ENCODE results near the gene C11orf98.

C11orf98 gene

DNA sequence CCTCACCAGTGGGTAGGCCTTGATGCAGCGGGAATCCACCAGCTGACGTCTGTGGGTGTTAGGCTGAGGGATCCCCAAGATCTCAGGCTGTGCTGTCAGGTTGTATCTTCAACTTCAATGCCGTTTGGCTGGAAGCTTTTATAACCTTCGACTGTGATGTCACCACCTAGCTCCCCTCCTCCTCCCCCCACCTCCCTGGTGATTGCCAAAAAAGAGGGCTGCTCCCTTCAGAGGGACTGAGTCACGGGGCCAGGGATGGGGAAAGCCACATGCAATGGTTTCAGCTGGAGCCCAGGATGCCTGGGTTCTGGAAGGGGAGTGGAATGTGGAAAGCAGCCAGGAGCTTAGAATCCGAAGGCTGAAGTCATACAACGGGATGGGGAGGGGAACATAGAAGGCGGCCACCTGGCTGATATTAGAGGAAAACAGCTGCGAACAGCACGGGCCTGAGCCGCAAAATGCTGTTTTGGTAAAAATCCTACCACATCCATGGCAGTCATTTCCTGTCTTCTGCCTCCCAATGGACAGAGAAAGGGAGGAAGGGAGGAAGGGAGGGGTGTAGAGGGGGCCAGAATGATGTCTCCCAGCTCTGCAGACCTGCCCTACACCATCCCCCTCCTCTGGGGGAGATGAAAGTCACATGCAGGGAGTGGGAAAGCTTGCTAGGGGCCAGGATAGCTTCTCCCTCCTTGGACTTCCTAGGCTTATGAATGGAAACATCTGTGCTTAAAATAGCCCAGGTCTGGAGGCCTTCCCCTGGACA is 24.6 kb upstream of the C11orf98 start, which contains the start of gene LRRN4CL:
LRRN4CL (minus strand) TSS at position 110 of the 763 bp plus-strand sequence. CDS start 1,022 bp downstream, outside the sequence.
- TF ChIP-seq FOXM1 (IDR thresholded peaks at IDR 0.05; ENCODE audit: borderline replicate concordance) = no peak
- no peak for TF ChIP-seq BHLHE40 (IDR thresholded peaks at IDR 0.05; ENCODE audit: borderline replicate concordance)
- no peak for TF ChIP-seq ARNT (IDR thresholded peaks at IDR 0.05)
- TF ChIP-seq NFRKB (IDR thresholded peaks at IDR 0.05) = no peak
- TF ChIP-seq HDGF (IDR thresholded peaks at IDR 0.05; ENCODE audit: borderline replicate concordance) = no peak
- TF ChIP-seq, protein P1, sequence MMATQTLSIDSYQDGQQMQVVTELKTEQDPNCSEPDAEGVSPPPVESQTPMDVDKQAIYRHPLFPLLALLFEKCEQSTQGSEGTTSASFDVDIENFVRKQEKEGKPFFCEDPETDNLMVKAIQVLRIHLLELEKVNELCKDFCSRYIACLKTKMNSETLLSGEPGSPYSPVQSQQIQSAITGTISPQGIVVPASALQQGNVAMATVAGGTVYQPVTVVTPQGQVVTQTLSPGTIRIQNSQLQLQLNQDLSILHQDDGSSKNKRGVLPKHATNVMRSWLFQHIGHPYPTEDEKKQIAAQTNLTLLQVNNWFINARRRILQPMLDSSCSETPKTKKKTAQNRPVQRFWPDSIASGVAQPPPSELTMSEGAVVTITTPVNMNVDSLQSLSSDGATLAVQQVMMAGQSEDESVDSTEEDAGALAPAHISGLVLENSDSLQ (IDR thresholded peaks at IDR 0.05) = no peak
- no peak for TF ChIP-seq SP1 (IDR thresholded peaks at IDR 0.05)
- no peak for TF ChIP-seq LEF1 (IDR thresholded peaks at IDR 0.05; ENCODE audit: borderline replicate concordance)
- no peak for TF ChIP-seq ZNF384 (IDR thresholded peaks at IDR 0.05)
- no peak for TF ChIP-seq TARDBP (IDR thresholded peaks at IDR 0.05)
- no peak for TF ChIP-seq L3MBTL2 (conservative IDR thresholded peaks at IDR 0.05)
- no peak for TF ChIP-seq ELF4 (IDR thresholded peaks at IDR 0.05)
- TF ChIP-seq FOXK2 (IDR thresholded peaks at IDR 0.05) = no peak
- no peak for TF ChIP-seq FOXA1 (IDR thresholded peaks at IDR 0.05)
- TF ChIP-seq CTBP1 (IDR thresholded peaks at IDR 0.05; ENCODE audit: borderline replicate concordance) = no peak
- TF ChIP-seq SUZ12 (IDR thresholded peaks at IDR 0.05) = no peak
- ChIA-PET CTCF (interaction anchor here (0.6 to 2.1 kb wide), 4 partner anchors 8 to 97 kb away, joined by 3 to 13 read pairs (median 6); no protein-coding TSS in a partner anchor), POLR2A (interaction anchor here (0.7 to 5.0 kb wide), 9 partner anchors 9 to 97 kb away, joined by 4 to 16 read pairs (median 5); partner anchors contain the start of genes C11orf98, CSKMT, LBHD1 and MTA2)
- no peak for DNase-seq (ENCODE audit: extremely low spot score)

DNA sequence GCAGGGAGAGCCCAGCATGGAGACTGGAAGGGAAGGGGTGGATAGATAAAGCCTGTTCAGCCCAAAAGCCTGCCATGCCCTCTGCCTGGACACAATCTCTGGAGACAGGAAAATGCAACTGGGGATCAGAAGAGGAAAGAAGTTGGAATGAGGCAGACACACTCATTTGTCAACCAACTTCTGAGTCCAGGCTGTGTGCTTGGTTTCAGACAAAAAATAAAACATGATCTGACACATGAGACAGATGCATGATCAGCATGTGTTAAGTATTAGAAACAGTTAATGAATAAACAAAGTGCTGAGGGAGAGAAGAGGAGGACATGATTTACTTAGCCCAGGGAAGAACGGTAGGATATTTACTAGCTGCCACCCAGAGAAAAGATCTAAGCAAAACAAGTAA is 23.5 kb upstream of the C11orf98 start:
- ChIA-PET CTCF (interaction anchor here (0.6 to 2.1 kb wide), 2 partner anchors 7 to 186 kb away, joined by 3 to 13 read pairs; no protein-coding TSS in a partner anchor), POLR2A (interaction anchor here (1.5 to 5.0 kb wide), 6 partner anchors 9 to 96 kb away, joined by 4 to 16 read pairs (median 6); partner anchors contain the start of genes C11orf98, CSKMT, LBHD1 and TAF6L)
- no peak for DNase-seq (ENCODE audit: extremely low spot score)
- TF ChIP-seq ELF4 (IDR thresholded peaks at IDR 0.05) = no peak
- TF ChIP-seq FOXK2 (IDR thresholded peaks at IDR 0.05) = no peak
- no peak for TF ChIP-seq SUZ12 (IDR thresholded peaks at IDR 0.05)
- no peak for TF ChIP-seq ZNF384 (IDR thresholded peaks at IDR 0.05)
- no peak for TF ChIP-seq BHLHE40 (IDR thresholded peaks at IDR 0.05; ENCODE audit: borderline replicate concordance)
- TF ChIP-seq NFRKB (IDR thresholded peaks at IDR 0.05) = no peak
- TF ChIP-seq FOXM1 (IDR thresholded peaks at IDR 0.05; ENCODE audit: borderline replicate concordance) = no peak
- TF ChIP-seq LEF1 (IDR thresholded peaks at IDR 0.05; ENCODE audit: borderline replicate concordance) = no peak
- TF ChIP-seq FOXA1 (IDR thresholded peaks at IDR 0.05) = no peak
- no peak for TF ChIP-seq TARDBP (IDR thresholded peaks at IDR 0.05)

DNA sequence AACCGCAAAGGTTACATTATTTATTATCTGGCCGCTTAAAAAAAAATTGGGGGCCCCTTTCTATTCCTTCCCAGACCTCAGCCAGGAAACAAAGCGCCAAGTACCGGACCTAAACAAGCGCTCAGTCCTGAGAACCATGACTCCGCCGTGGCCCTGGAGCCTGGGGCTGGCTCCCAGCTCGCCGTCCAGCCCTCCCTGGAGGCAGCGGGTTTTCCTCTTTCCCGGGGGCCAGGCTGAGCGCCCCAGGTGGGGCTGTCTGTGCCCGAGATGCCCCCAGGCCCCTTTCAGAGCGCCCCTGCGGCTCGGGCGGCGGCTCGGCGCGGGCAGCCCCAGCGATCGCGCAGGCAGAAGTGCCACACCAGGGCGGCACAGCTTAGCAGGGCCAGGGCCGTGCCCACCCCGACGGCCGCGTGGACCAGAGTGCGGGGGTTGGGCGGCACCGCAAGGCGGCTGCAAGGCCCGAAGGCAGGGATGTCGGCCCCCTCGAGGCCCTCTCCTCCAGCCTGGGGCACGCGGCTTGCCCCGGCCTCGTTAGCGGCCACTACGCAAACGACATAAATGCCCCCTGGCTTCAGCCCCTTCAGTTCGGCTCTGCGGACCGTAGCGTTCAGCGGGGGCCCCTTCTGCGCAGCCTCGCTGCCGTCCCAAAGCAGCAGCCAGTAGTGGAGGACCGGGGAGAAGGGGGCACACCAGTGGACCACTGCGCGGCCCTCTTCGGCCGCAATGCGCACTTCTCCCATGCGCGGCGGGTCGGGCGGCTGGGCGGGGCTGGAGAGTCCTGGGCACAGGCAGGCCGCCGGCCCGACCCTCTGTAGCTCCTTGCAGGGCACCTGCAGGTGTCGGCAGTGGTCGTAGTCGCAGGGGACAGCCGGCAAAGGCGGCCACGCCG is 22.7 kb upstream of the C11orf98 start:
- no peak for DNase-seq (ENCODE audit: extremely low spot score)
- ChIA-PET POLR2A (interaction anchor here (1.0 to 5.0 kb wide), 3 partner anchors 16 to 77 kb away, joined by 3 to 16 read pairs (median 5); partner anchors contain the start of genes LBHD1 and UQCC3), CTCF (no interaction called here)
- no peak for TF ChIP-seq LEF1 (IDR thresholded peaks at IDR 0.05; ENCODE audit: borderline replicate concordance)
- no peak for TF ChIP-seq L3MBTL2 (conservative IDR thresholded peaks at IDR 0.05)
- TF ChIP-seq CTBP1 (IDR thresholded peaks at IDR 0.05; ENCODE audit: borderline replicate concordance) = no peak
- TF ChIP-seq, protein P1 (IDR thresholded peaks at IDR 0.05) = no peak
- TF ChIP-seq HDGF (IDR thresholded peaks at IDR 0.05; ENCODE audit: borderline replicate concordance) = no peak
- TF ChIP-seq BHLHE40 (IDR thresholded peaks at IDR 0.05; ENCODE audit: borderline replicate concordance) = no peak
- no peak for TF ChIP-seq ELF4 (IDR thresholded peaks at IDR 0.05)
- TF ChIP-seq ARNT (IDR thresholded peaks at IDR 0.05) = no peak
- no peak for TF ChIP-seq FOXM1 (IDR thresholded peaks at IDR 0.05; ENCODE audit: borderline replicate concordance)
- no peak for TF ChIP-seq NFRKB (IDR thresholded peaks at IDR 0.05)
- TF ChIP-seq FOXK2 (IDR thresholded peaks at IDR 0.05) = no peak
- no peak for TF ChIP-seq TARDBP (IDR thresholded peaks at IDR 0.05)
- no peak for TF ChIP-seq FOXA1 (IDR thresholded peaks at IDR 0.05)
- TF ChIP-seq SUZ12 (IDR thresholded peaks at IDR 0.05) = no peak
- no peak for TF ChIP-seq SP1 (IDR thresholded peaks at IDR 0.05)
- TF ChIP-seq ZNF384 (IDR thresholded peaks at IDR 0.05) = no peak

DNA sequence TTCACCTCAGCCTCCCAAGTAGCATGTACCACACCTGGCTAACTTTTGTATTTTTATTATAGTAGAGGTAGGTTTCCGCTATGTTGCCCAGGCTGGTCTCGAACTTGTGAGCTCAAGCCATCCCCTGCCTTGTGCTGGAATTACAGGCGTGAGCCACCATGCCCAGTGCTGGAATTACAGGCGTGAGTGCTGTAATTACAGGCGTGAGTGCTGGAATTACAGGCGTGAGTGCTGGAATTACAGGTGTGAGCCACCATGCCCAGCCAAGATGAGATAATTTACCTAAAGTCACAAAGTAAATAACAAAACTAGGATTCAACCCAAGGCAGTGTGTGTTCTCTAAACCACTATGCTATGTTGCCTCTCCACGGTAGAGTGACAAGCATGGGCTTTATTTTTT is 17.5 kb upstream of the C11orf98 start:
- ChIA-PET POLR2A (interaction anchor here (0.7 to 3.5 kb wide), 2 partner anchors 9 to 12 kb away, joined by 3 to 61 read pairs; partner anchors contain the start of genes LBHD1 and UQCC3), CTCF (no interaction called here)
- DNase-seq (ENCODE audit: extremely low spot score) = no peak
- TF ChIP-seq, protein P1 (IDR thresholded peaks at IDR 0.05) = no peak
- TF ChIP-seq BHLHE40 (IDR thresholded peaks at IDR 0.05; ENCODE audit: borderline replicate concordance) (no peak), ELF4 (IDR thresholded peaks at IDR 0.05) (no peak), HDGF (IDR thresholded peaks at IDR 0.05; ENCODE audit: borderline replicate concordance) (no peak), NFRKB (IDR thresholded peaks at IDR 0.05) (no peak)

DNA sequence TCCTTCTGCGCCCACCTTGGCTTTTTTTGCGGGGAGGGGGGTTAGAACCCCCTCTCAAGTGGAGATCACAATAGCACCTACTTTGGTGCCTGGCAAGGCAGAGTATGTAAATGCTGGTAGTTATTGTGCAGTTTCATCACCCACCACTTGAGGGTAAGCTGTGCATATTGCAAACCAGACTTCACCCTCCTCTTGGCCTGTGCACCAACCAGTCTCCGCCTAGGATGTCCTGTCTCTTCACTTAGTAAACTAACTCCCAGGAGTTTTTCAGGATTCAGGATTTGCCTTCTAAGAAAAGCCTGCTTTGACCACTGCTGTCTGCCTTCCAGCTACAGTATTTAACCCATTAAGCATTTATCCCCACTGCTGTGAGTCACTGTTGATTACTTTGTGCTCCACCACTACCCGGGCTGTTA is 15.8 kb upstream of the C11orf98 start:
- ChIA-PET CTCF (interaction anchor here (0.6 to 1.8 kb wide), 13 partner anchors 9 to 182 kb away, joined by 3 to 13 read pairs (median 4); partner anchors contain the start of genes LBHD1, LRRN4CL, STX5 and TAF6L), POLR2A (interaction anchor here (0.6 to 3.5 kb wide), 21 partner anchors 9 to 200 kb away, joined by 3 to 61 read pairs (median 6); partner anchors contain the start of genes C11orf98, CSKMT, GANAB and HNRNPUL2)
- peak; percentile 72 for DNase-seq (ENCODE audit: extremely low spot score)
- TF ChIP-seq LEF1 (IDR thresholded peaks at IDR 0.05; ENCODE audit: borderline replicate concordance) (no peak), SP1 (IDR thresholded peaks at IDR 0.05) (no peak), TARDBP (IDR thresholded peaks at IDR 0.05) (no peak), HDGF (IDR thresholded peaks at IDR 0.05; ENCODE audit: borderline replicate concordance) (no peak), FOXA1 (IDR thresholded peaks at IDR 0.05) (no peak), ELF4 (IDR thresholded peaks at IDR 0.05) (no peak), ZNF384 (IDR thresholded peaks at IDR 0.05) (no peak), BHLHE40 (IDR thresholded peaks at IDR 0.05; ENCODE audit: borderline replicate concordance) (no peak), SUZ12 (IDR thresholded peaks at IDR 0.05) (no peak), L3MBTL2 (conservative IDR thresholded peaks at IDR 0.05) (no peak), ARNT (IDR thresholded peaks at IDR 0.05) (no peak), FOXM1 (IDR thresholded peaks at IDR 0.05; ENCODE audit: borderline replicate concordance) (no peak), FOXK2 (IDR thresholded peaks at IDR 0.05) (no peak), NFRKB (IDR thresholded peaks at IDR 0.05) (no peak), CTBP1 (IDR thresholded peaks at IDR 0.05; ENCODE audit: borderline replicate concordance) (no peak)
- TF ChIP-seq, protein P1 (IDR thresholded peaks at IDR 0.05) = no peak
